Endodermal cell (in vitro differentiated cells): ENCODE data around the gene NLGN1. TPM values are rescaled to one million over a fixed set of nuclear protein-coding genes. Genes with fewer than 3 reads are reported as not detected.

ENCODE experiments used
- DNase-seq: peaks from one replicate; pipeline ENCODE4 v3.0.0-alpha.2; 2017
- H3K27ac ChIP-seq: 2 replicates; pipeline ENCODE4 v1.5.1; 2013; ENCODE audit warnings: mild to moderate bottlenecking, low read depth, low read length, moderate library complexity
- H3K27me3 ChIP-seq: 2 replicates; pipeline ENCODE4 v1.6.1; 2013; ENCODE audit warnings: mild to moderate bottlenecking, low read length, moderate library complexity; ENCODE audit not compliant: insufficient read depth, control insufficient read depth, poor library complexity, severe bottlenecking
- H3K36me3 ChIP-seq: 2 replicates; pipeline ENCODE4 v1.7.0; 2013; ENCODE audit warnings: mild to moderate bottlenecking, low read length, moderate library complexity; ENCODE audit not compliant: control insufficient read depth, insufficient read depth
- H3K4me1 ChIP-seq: one replicate; pipeline ENCODE4 v1.7.0; 2013; ENCODE audit warnings: low read length; ENCODE audit not compliant: control insufficient read depth, insufficient read depth
- H3K4me3 ChIP-seq: 2 replicates; pipeline ENCODE4 v1.5.1; 2013; ENCODE audit warnings: mild to moderate bottlenecking, low read length, moderate library complexity
- H3K9ac ChIP-seq: 2 replicates; pipeline ENCODE4 v1.6.1; 2013; ENCODE audit warnings: mild to moderate bottlenecking, low read length, moderate library complexity; ENCODE audit not compliant: poor library complexity, severe bottlenecking; ENCODE audit errors: extremely low read depth
- H3K9me3 ChIP-seq: 2 replicates; pipeline ENCODE4 v1.6.1; 2013; ENCODE audit warnings: mild to moderate bottlenecking, low read length, moderate library complexity; ENCODE audit not compliant: control insufficient read depth
- H3K27ac Mint-ChIP-seq: 2 replicates; pipeline ENCODE4 v1.8.0; 2020; ENCODE audit warnings: mixed read lengths
- H3K27me3 Mint-ChIP-seq: 2 replicates; pipeline ENCODE4 v1.8.0; 2021; ENCODE audit warnings: mild to moderate bottlenecking, mixed read lengths; ENCODE audit not compliant: insufficient read depth
- H3K36me3 Mint-ChIP-seq: 2 replicates; pipeline ENCODE4 v1.8.0; 2020; ENCODE audit warnings: low read depth, mixed read lengths
- H3K4me1 Mint-ChIP-seq: 2 replicates; pipeline ENCODE4 v1.8.0; 2020; ENCODE audit warnings: mixed read lengths
- H3K4me3 Mint-ChIP-seq: 2 replicates; pipeline ENCODE4 v1.8.0; 2020; ENCODE audit warnings: mild to moderate bottlenecking, moderate library complexity, mixed read lengths
- H3K9me3 Mint-ChIP-seq: 2 replicates; pipeline ENCODE4 v1.8.0; 2020; ENCODE audit warnings: mild to moderate bottlenecking, mixed read lengths
- CTCF ChIP-seq: fragments of 200-600 bp; sonication (generic); conservative IDR thresholded peaks from 2 replicates; pipeline ENCODE4 v1.5.0; 2021; ENCODE audit warnings: antibody characterized with exemption, mild to moderate bottlenecking
- WGBS, 2 experiments: methylation state at CpG; one replicate each; pipeline versions ENCODE4 v1.1.5 to v1.1.7; 2013; ENCODE audit warnings: missing lambda C conversion rate in 2 of 2, mixed read lengths in 1 of 2; ENCODE audit not compliant: insufficient coverage in 1 of 2, insufficient read length in 1 of 2; 5-methylcytosine and 5-hydroxymethylcytosine counted together
- total RNA-seq, 2 donors: library from RNA; stranded (reverse); fragmentation: NEBNext Ultra II Directional in 1 of 2; extraction: Animal tissue kit (Norgen Biotek cat#: 25700) in 1 of 2; gene quantifications; 2 replicates in 1 of 2; 3 replicates in 1 of 2; pipeline ENCODE4 v1.2.1, GENCODE V29; 2021

NLGN1 gene
- total RNA-seq, 2 donors from 2014 or later = 3.4 to 14.3 TPM

- 93 to 97% methylated on average over 3 of the region's 3 CpGs for WGBS, 2 experiments
Measured at GRCh38 chr3:174097686-174098085, 700.1 kb downstream of the NLGN1 start.

GRCh38 chr3:174098746-174099145 lies 701.2 kb downstream of the NLGN1 start:
- no peaks in the 10 kb centered on the region for H3K27me3 Mint-ChIP-seq
- no peaks in the 10 kb centered on the region for H3K36me3 Mint-ChIP-seq
- 90% methylated on average over 2 of the region's 2 CpGs; no CpG with 5 or more reads in 1 of the 2 experiments for WGBS, 2 experiments

More at GRCh38 chr3:174097686-174098085, 700.1 kb downstream of the NLGN1 start:
- TF ChIP-seq CTCF = no peak
- Histone ChIP-seq H3K9me3 (no peaks in the 10 kb centered on the region), H3K36me3 (no peaks in the 10 kb centered on the region), H3K27me3 (no peaks in the 10 kb centered on the region), H3K4me3 (no peak overlapping the region), H3K27ac (no peak overlapping the region), H3K9ac (no peak overlapping the region), H3K4me1 (no peaks in the 10 kb centered on the region)
- Mint-ChIP-seq H3K4me1 (peaks cover 7% of the 10 kb centered on the region), H3K9me3 (no peaks in the 10 kb centered on the region), H3K27ac (no peak overlapping the region), H3K36me3 (no peaks in the 10 kb centered on the region), H3K27me3 (no peaks in the 10 kb centered on the region), H3K4me3 (no peak overlapping the region)
- no peak for DNase-seq

DNA sequence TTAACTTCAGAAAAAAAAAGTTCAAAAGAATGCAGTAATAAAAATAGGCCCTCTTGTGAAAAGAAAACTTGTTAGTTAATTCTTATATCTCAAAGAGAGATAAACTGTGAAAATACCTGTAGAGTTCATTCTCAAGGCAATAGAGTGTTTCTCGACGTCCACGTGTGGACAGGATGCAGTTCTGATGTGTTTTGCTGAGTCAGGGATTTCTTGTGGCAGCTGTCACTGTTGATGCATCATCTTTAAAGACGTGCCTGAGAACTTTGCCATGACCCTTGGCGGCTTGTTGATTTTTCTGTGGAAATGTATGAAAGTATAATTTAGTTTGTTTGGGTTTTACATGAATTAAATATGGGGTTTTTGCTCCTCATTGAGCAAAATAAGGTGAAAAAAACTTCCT lies 702.2 kb downstream of the NLGN1 start:
- H3K27ac Mint-ChIP-seq = no peak overlapping the region
- H3K27me3 Mint-ChIP-seq = no peaks in the 10 kb centered on the region
- WGBS, 2 experiments = 83 to 96% methylated on average over 4 to 5 of the region's 5 CpGs
- no peaks in the 10 kb centered on the region for H3K9me3 ChIP-seq
- H3K9me3 Mint-ChIP-seq = no peaks in the 10 kb centered on the region
- no peaks in the 10 kb centered on the region for H3K4me1 ChIP-seq
- H3K36me3 ChIP-seq = no peaks in the 10 kb centered on the region
- H3K27ac ChIP-seq = no peak overlapping the region
- H3K36me3 Mint-ChIP-seq = no peaks in the 10 kb centered on the region
- no peak for TF ChIP-seq CTCF
- no peaks in the 10 kb centered on the region for H3K27me3 ChIP-seq
- H3K4me3 ChIP-seq = no peak overlapping the region
- H3K4me1 Mint-ChIP-seq = peaks cover 2% of the 10 kb centered on the region
- H3K4me3 Mint-ChIP-seq = no peak overlapping the region
- no peak for DNase-seq
- H3K9ac ChIP-seq = no peak overlapping the region

More at GRCh38 chr3:174098746-174099145, 701.2 kb downstream of the NLGN1 start:
- Histone ChIP-seq H3K27me3 (no peaks in the 10 kb centered on the region), H3K27ac (no peak overlapping the region), H3K9me3 (no peaks in the 10 kb centered on the region), H3K4me3 (no peak overlapping the region), H3K9ac (no peak overlapping the region), H3K36me3 (no peaks in the 10 kb centered on the region), H3K4me1 (no peaks in the 10 kb centered on the region)
- TF ChIP-seq CTCF = no peak
- Mint-ChIP-seq H3K4me3 (no peak overlapping the region), H3K9me3 (no peaks in the 10 kb centered on the region), H3K4me1 (peaks cover 7% of the 10 kb centered on the region), H3K27ac (no peak overlapping the region)
- no peak for DNase-seq
